ENCODE measurements around the gene ZNF665. TPM values are rescaled to one million over a fixed set of nuclear protein-coding genes. Genes with fewer than 3 reads are reported as not detected.

Gene ZNF665
- total RNA-seq, 4 donors from 2014 or later = 0.77 to 14.2 (median 4.3) TPM

GRCh38 chr19:53160350-53160749, 32.8 kb downstream of the ZNF665 start:
- Histone ChIP-seq H3K27ac (no peak overlapping the region), H3K9me3 (peaks cover 0 to 14% of the 10 kb centered on the region in 2 donors), H3K36me3 (no peaks in the 10 kb centered on the region), H3K4me3 (no peak overlapping the region), H3K27me3 (no peaks in the 10 kb centered on the region), H3K4me1 (peaks cover 0 to 5% of the 10 kb centered on the region in 2 donors)
- no peak for DNase-seq
- TF ChIP-seq POLR2A (IDR thresholded peaks at IDR 0.05) = no peak
- TF ChIP-seq, protein P1, sequence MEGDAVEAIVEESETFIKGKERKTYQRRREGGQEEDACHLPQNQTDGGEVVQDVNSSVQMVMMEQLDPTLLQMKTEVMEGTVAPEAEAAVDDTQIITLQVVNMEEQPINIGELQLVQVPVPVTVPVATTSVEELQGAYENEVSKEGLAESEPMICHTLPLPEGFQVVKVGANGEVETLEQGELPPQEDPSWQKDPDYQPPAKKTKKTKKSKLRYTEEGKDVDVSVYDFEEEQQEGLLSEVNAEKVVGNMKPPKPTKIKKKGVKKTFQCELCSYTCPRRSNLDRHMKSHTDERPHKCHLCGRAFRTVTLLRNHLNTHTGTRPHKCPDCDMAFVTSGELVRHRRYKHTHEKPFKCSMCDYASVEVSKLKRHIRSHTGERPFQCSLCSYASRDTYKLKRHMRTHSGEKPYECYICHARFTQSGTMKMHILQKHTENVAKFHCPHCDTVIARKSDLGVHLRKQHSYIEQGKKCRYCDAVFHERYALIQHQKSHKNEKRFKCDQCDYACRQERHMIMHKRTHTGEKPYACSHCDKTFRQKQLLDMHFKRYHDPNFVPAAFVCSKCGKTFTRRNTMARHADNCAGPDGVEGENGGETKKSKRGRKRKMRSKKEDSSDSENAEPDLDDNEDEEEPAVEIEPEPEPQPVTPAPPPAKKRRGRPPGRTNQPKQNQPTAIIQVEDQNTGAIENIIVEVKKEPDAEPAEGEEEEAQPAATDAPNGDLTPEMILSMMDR (IDR thresholded peaks at IDR 0.05) = no peak
- intact Hi-C loops (cut with DNase I; ENCODE audit: low total_unique reads) = no loop called here

DNA sequence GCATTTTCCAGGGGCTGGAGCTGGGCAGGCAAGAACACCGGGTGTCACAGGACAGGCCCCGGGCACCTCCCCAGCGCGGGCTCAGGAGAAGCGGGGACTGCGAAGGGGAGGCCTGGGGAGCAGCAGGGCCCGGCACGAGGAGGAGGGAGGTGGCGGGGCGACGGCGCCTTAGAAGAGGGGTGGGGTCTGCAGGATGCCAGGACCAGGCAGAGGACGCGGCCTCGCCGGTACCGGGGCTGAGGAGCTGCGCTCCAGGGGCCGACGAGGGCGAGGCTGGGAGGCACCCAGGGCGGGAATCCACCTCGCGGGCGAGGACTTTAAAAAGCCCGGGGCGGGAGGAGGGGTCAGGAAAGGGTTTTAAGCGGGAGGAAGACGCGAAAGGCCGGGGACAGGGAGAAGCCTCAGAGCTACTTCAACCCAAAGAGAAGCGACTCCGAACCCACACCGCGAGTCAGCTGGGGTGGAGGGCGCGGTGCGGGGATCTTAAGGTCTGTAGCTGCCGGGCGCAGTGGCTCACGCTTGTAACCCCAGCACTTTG, 35.0 kb downstream of the ZNF665 start:
- DNase-seq = peak; percentile 29 to 33

DNA sequence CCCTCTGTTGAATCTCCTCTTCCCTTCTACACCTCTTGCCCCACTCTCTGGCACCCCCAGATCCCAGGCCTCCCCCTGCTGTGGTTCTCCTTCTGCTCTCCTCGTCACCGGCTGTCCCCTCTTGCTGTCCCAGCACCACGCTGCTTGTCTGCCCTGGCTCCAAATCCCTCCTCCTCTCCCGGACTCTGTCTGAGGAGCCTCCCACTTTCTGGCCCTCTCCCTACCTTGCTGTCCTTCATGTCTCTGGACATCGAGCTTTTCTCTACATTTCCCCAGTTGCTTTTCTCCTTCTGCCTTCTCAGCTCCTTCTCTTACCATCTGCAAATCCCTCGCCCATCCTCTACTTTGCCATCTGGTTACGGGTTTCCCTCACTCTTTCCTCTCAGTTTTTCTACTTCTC, 35.5 kb downstream of the ZNF665 start:
- intact Hi-C loops (cut with DNase I; ENCODE audit: low total_unique reads) = no loop called here

More for the DNA sequence above, 35.0 kb downstream of the ZNF665 start:
- H3K36me3 ChIP-seq = no peaks in the 10 kb centered on the region
- intact Hi-C loops (cut with DNase I; ENCODE audit: low total_unique reads) = no loop called here
- peak overlapping the region; percentile 72 to 78 for H3K27ac ChIP-seq
- H3K4me1 ChIP-seq = peaks cover 0 to 5% of the 10 kb centered on the region in 2 donors
- H3K4me3 ChIP-seq = peak overlapping the region; percentile 75 to 82
- no peaks in the 10 kb centered on the region for H3K9me3 ChIP-seq
- no peaks in the 10 kb centered on the region for H3K27me3 ChIP-seq
- no peak for TF ChIP-seq POLR2A (IDR thresholded peaks at IDR 0.05)
- TF ChIP-seq, protein P1 (IDR thresholded peaks at IDR 0.05) = no peak

DNA sequence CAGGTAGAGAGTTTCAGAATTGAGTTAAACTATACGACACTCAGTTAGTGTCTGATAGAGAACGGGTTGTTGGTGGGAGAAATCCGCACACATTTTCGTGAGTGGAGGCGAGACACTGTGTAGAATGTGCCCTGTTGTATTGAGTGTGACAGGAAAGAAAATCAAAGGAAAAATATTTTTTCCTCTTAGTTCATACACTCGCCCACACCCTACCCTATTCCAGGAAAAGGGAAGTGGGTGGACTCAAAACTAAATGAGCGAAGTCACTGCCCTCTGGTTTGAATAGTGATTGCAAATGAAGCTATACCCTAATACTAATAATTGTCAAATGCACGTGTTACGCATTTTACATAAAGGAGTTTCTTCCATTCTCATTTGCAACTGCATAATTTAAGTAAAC, 36.3 kb downstream of the ZNF665 start:
- H3K27ac ChIP-seq = peak overlapping the region in 1 of 2 donors; percentile 78
- no peak overlapping the region for H3K4me3 ChIP-seq
- no peaks in the 10 kb centered on the region for H3K9me3 ChIP-seq
- no peak for DNase-seq
- TF ChIP-seq POLR2A (IDR thresholded peaks at IDR 0.05) = no peak
- TF ChIP-seq, protein P1 (IDR thresholded peaks at IDR 0.05) = no peak
- H3K36me3 ChIP-seq = no peaks in the 10 kb centered on the region
- peaks cover 0 to 5% of the 10 kb centered on the region in 2 donors for H3K4me1 ChIP-seq
- H3K27me3 ChIP-seq = no peaks in the 10 kb centered on the region
- intact Hi-C loops (cut with DNase I; ENCODE audit: low total_unique reads) = no loop called here

More for the DNA sequence above, 35.5 kb downstream of the ZNF665 start:
- Histone ChIP-seq H3K4me1 (peaks cover 0 to 5% of the 10 kb centered on the region in 2 donors), H3K4me3 (peak overlapping the region; percentile 75 to 82), H3K36me3 (no peaks in the 10 kb centered on the region), H3K27me3 (no peaks in the 10 kb centered on the region), H3K27ac (peak overlapping the region; percentile 72 to 78), H3K9me3 (no peaks in the 10 kb centered on the region)
- DNase-seq = no peak
- TF ChIP-seq POLR2A (IDR thresholded peaks at IDR 0.05) = no peak
- TF ChIP-seq, protein P1 (IDR thresholded peaks at IDR 0.05) = no peak

GRCh38 chr19:53147645-53148044, 45.5 kb downstream of the ZNF665 start:
- intact Hi-C loops (cut with DNase I; ENCODE audit: low total_unique reads) = no loop called here
- no peak overlapping the region for H3K27ac ChIP-seq
- peaks cover 0 to 76% of the 10 kb centered on the region in 2 donors for H3K9me3 ChIP-seq
- no peaks in the 10 kb centered on the region for H3K27me3 ChIP-seq
- TF ChIP-seq, protein P1 (IDR thresholded peaks at IDR 0.05) = no peak
- no peak for TF ChIP-seq POLR2A (IDR thresholded peaks at IDR 0.05)
- no peak overlapping the region for H3K4me3 ChIP-seq
- H3K4me1 ChIP-seq = no peaks in the 10 kb centered on the region
- H3K36me3 ChIP-seq = no peaks in the 10 kb centered on the region
- DNase-seq = no peak

Data from uterus (tissue), 4 donors.